HCT116 (cell line): ENCODE results near the gene TMEM117. TPM values are rescaled to one million over a fixed set of nuclear protein-coding genes. Genes with fewer than 3 reads are reported as not detected.

ENCODE experiments used
- ATAC-seq: fragments of 200-7000 bp; cut with Tn5 transposase; 2 replicates; pipeline ENCODE4 v1.9.1; 2020; ENCODE audit warnings: mild to moderate bottlenecking, moderate library complexity
- BruUV-seq: library from RNA; stranded (reverse); fragments of 400-500 nt; replicated peaks from 2 replicates; lab custom pipeline; 2021; lab: Mats Ljungman, UMichigan
- CTCF ChIA-PET: fragments of 300-600 bp; sonication (Branson Sonifier 250); formaldehyde crosslinking; loops from one replicate; lab custom pipeline; 2021; ENCODE audit warnings: antibody characterized with exemption; lab: Charles Lee
- POLR2A ChIA-PET: fragments of 300-600, 350-600 bp; sonication (Branson Sonifier 250); formaldehyde crosslinking; loops from one replicate; lab custom pipeline; 2021; ENCODE audit warnings: antibody characterized with exemption; lab: Charles Lee
- RAD21 ChIA-PET, 2 experiments: fragments of 300-600 bp; sonication (Branson Sonifier 250); formaldehyde crosslinking; loops; one replicate each; lab custom pipeline; 2023; ENCODE audit warnings: low total read pairs in 2 of 2; ENCODE audit not compliant: uncharacterized antibody in 2 of 2, unreplicated experiment in 2 of 2, low non-redundant PET in 1 of 2; lab: Charles Lee
- DNase-seq: peaks from one replicate; pipeline ENCODE4 v3.0.0-alpha.2; 2010; ENCODE audit warnings: low read depth, low spot score
- H2AFZ ChIP-seq: fragments of 200-600 bp; shearing (Covaris generic), sonication (generic); 2 replicates; pipeline ENCODE4 v1.6.1; 2017; ENCODE audit warnings: low read depth, mixed run types, mixed read lengths, antibody characterized with exemption, low read length; ENCODE audit not compliant: poor library complexity, severe bottlenecking
- H3K27ac ChIP-seq: 2 replicates; pipeline ENCODE4 v1.5.1; 2012; ENCODE audit warnings: low read depth, low read length
- H3K27me3 ChIP-seq: fragments of 200-600 bp; sonication (generic); 2 replicates; pipeline ENCODE4 v1.6.1; 2016; ENCODE audit warnings: mixed run types, low read length, mixed read lengths; ENCODE audit not compliant: insufficient read depth
- H3K36me3 ChIP-seq, 2 experiments: fragments of 200-500 bp in 1 of 2; fragments of 200-600 bp in 1 of 2; sonication (Bioruptor generic) in 1 of 2; sonication (generic) in 1 of 2; 2 replicates each; pipeline versions ENCODE4 v1.5.1 to v1.6.1; 2014 to 2016; ENCODE audit warnings: low read length in 2 of 2, inconsistent platforms in 1 of 2, mixed read lengths in 1 of 2, mixed run types in 1 of 2; ENCODE audit not compliant: insufficient read depth in 2 of 2, control insufficient read depth in 1 of 2
- H3K4me1 ChIP-seq, 2 experiments: fragments of 200-600 bp in 1 of 2; sonication (generic) in 1 of 2; 2 replicates each; pipeline versions ENCODE4 v1.5.1 to v1.6.1; 2012 to 2017; ENCODE audit warnings: low read length in 2 of 2, inconsistent platforms in 1 of 2, mild to moderate bottlenecking in 1 of 2, mixed read lengths in 1 of 2, mixed run types in 1 of 2, moderate library complexity in 1 of 2; ENCODE audit not compliant: insufficient read depth in 2 of 2, control insufficient read depth in 1 of 2
- H3K4me2 ChIP-seq: fragments of 200-600 bp; sonication (generic); 2 replicates; pipeline ENCODE4 v1.6.1; 2017; ENCODE audit warnings: mixed run types, low read length, mixed read lengths
- H3K4me3 ChIP-seq, 2 experiments: fragments of 200-600 bp in 1 of 2; sonication (generic) in 1 of 2; replicated peaks in 1 of 2; 2 replicates each; pipeline ENCODE4 v1.5.1; 2011 to 2016; ENCODE audit warnings: low read length in 2 of 2, control low read depth in 1 of 2, low read depth in 1 of 2, mild to moderate bottlenecking in 1 of 2, mixed read lengths in 1 of 2, mixed run types in 1 of 2
- H3K79me2 ChIP-seq: fragments of 200-600 bp; sonication (generic); 2 replicates; pipeline ENCODE4 v1.6.1; 2017; ENCODE audit warnings: mild to moderate bottlenecking, mixed run types, low read length, moderate library complexity, mixed read lengths; ENCODE audit not compliant: insufficient read depth
- H3K9ac ChIP-seq: fragments of 200-600 bp; sonication (generic); 2 replicates; pipeline ENCODE4 v1.6.1; 2016; ENCODE audit warnings: low read length, mixed read lengths
- H3K9me2 ChIP-seq: fragments of 200-600 bp; sonication (generic), shearing (Covaris generic); 2 replicates; pipeline ENCODE4 v1.6.1; 2017; ENCODE audit warnings: mixed run types, mild to moderate bottlenecking, moderate library complexity; ENCODE audit not compliant: insufficient read depth
- H3K9me3 ChIP-seq, 2 experiments: fragments of 200-500 bp in 1 of 2; fragments of 200-600 bp in 1 of 2; sonication (Bioruptor generic) in 1 of 2; sonication (generic) in 1 of 2; 2 replicates each; pipeline ENCODE4 v1.6.1; 2014 to 2017; ENCODE audit warnings: low read length in 2 of 2, mixed read lengths in 2 of 2, inconsistent platforms in 1 of 2, low read depth in 1 of 2, mild to moderate bottlenecking in 1 of 2, mixed run types in 1 of 2, moderate library complexity in 1 of 2; ENCODE audit not compliant: control insufficient read depth in 1 of 2, insufficient read depth in 1 of 2
- H4K20me1 ChIP-seq: fragments of 200-600 bp; sonication (generic), shearing (Covaris generic); 2 replicates; pipeline ENCODE4 v1.6.1; 2017; ENCODE audit warnings: mixed run types, mild to moderate bottlenecking, moderate library complexity; ENCODE audit not compliant: insufficient read depth
- CBX3 ChIP-seq: IDR thresholded peaks from 2 replicates; pipeline ENCODE4 v1.6.1; 2012; ENCODE audit warnings: low read depth
- CEBPB ChIP-seq: IDR thresholded peaks from 2 replicates; pipeline ENCODE4 v1.6.1; 2012; ENCODE audit warnings: low read depth
- EGR1 ChIP-seq: IDR thresholded peaks from 2 replicates; pipeline ENCODE4 v1.6.1; 2012; ENCODE audit warnings: low read depth
- ELF1 ChIP-seq: IDR thresholded peaks from 2 replicates; pipeline ENCODE4 v1.6.1; 2012; ENCODE audit warnings: low read depth, borderline replicate concordance
- EZH2 ChIP-seq: fragments of 200-600 bp; sonication (generic); IDR thresholded peaks from 2 replicates; pipeline ENCODE4 v1.6.1; 2017; ENCODE audit warnings: antibody characterized with exemption, mixed run types
- EZH2phosphoT487 ChIP-seq: fragments of 200-600 bp; IDR thresholded peaks from 2 replicates; pipeline ENCODE4 v1.6.1; 2018; ENCODE audit warnings: antibody characterized with exemption, borderline replicate concordance
- FOSL1 ChIP-seq: IDR thresholded peaks from 2 replicates; pipeline ENCODE4 v1.6.1; 2012; ENCODE audit warnings: low read depth
- JUND ChIP-seq: IDR thresholded peaks from 2 replicates; pipeline ENCODE4 v1.6.1; 2012
- POLR2A ChIP-seq: IDR thresholded peaks from 2 replicates; pipeline ENCODE4 v1.7.0; 2011; ENCODE audit warnings: borderline replicate concordance; ENCODE audit not compliant: insufficient read depth, insufficient read length; ENCODE audit errors: extremely low read depth
- POLR2AphosphoS5 ChIP-seq: IDR thresholded peaks from 2 replicates; pipeline ENCODE4 v1.6.1; 2011; ENCODE audit warnings: mild to moderate bottlenecking, low read depth, low read length, moderate library complexity
- RAD21 ChIP-seq: IDR thresholded peaks from 2 replicates; pipeline ENCODE4 v1.6.1; 2012; ENCODE audit warnings: low read depth, mild to moderate bottlenecking
- REST ChIP-seq: IDR thresholded peaks from 2 replicates; pipeline ENCODE4 v1.6.1; 2012; ENCODE audit warnings: low read depth
- SIN3A ChIP-seq: IDR thresholded peaks from 2 replicates; pipeline ENCODE4 v1.6.1; 2012; ENCODE audit warnings: low read depth
- SP1 ChIP-seq: IDR thresholded peaks from 2 replicates; pipeline ENCODE4 v1.6.1; 2012; ENCODE audit warnings: low read depth
- YY1 ChIP-seq: IDR thresholded peaks from 2 replicates; pipeline ENCODE4 v1.6.1; 2011; ENCODE audit warnings: low read length, low read depth, moderate library complexity, mild to moderate bottlenecking; ENCODE audit not compliant: insufficient replicate concordance; ENCODE audit errors: extremely low read depth
- ZFX ChIP-seq: fragments of 450-650 bp; IDR thresholded peaks from 2 replicates; pipeline ENCODE4 v1.6.1; 2017
- ZNF274 ChIP-seq: fragments of 200-500 bp; sonication (Bioruptor generic); IDR thresholded peaks from 2 replicates; pipeline ENCODE4 v1.6.1; 2014; ENCODE audit warnings: mild to moderate bottlenecking, low read depth, low read length, inconsistent platforms
- intact Hi-C: fragments of 100-400 bp; cut with micrococcal nuclease; formaldehyde crosslinking; loops from 2 replicates; pipeline ENCODE4 v1.10.0; 2022
- total RNA-seq: library from RNA; stranded (reverse); gene quantifications from one replicate; pipeline ENCODE4 v1.2.1, GENCODE V29; 2021; ENCODE audit not compliant: unreplicated experiment
- TF ChIP-seq, protein P1 (sequence below): IDR thresholded peaks from 2 replicates; pipeline ENCODE4 v1.6.1; 2011; ENCODE audit warnings: mild to moderate bottlenecking, low read length, moderate library complexity; ENCODE audit not compliant: insufficient replicate concordance; ENCODE audit errors: extremely low read depth
- TF ChIP-seq, protein P2 (sequence below), 3 experiments: fragments of 200-600 bp in 1 of 3; sonication (generic) in 1 of 3; IDR thresholded peaks in 2 of 3; conservative IDR thresholded peaks in 1 of 3; 2 replicates each; pipeline ENCODE4 v1.5.1; 2012 to 2017; ENCODE audit warnings: low read depth in 2 of 3, low read length in 2 of 3, antibody characterized with exemption in 1 of 3, borderline replicate concordance in 1 of 3, control low read depth in 1 of 3, mild to moderate bottlenecking in 1 of 3, mixed read lengths in 1 of 3, mixed run types in 1 of 3, moderate library complexity in 1 of 3; ENCODE audit not compliant: insufficient read depth in 1 of 3
- TF ChIP-seq, protein P3 (sequence below): IDR thresholded peaks from 2 replicates; pipeline ENCODE4 v1.6.1; 2012

The TMEM117 gene
- total RNA-seq, 1 experiment from 2014 or later, result 3.6 TPM

DNA sequence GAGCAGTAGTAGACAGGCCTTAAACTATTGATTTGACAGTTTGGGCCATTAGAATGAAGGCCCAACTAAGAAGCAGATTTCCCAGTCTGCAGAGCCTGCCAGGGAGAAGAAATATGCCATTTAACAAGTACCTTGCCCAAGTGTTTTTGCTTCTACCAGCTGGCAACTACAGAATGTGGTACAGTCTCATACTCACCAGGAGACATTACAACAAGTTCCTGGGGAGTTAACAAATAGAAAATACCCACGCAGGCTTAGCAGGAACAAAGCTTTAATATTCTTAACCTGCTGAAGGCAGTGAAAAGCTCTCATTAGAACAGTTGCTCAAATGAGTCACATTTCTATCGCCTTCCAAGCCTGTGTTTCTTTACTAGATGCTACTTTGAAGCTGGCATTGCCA is 241.0 kb downstream of the TMEM117 start (continued):
- TF ChIP-seq REST (no peak), CBX3 (no peak), SIN3A (no peak), ZNF274 (no peak), FOSL1 (no peak), EGR1 (no peak), ZFX (no peak)
- TF ChIP-seq, all 23 proteins: peak for 0

DNA sequence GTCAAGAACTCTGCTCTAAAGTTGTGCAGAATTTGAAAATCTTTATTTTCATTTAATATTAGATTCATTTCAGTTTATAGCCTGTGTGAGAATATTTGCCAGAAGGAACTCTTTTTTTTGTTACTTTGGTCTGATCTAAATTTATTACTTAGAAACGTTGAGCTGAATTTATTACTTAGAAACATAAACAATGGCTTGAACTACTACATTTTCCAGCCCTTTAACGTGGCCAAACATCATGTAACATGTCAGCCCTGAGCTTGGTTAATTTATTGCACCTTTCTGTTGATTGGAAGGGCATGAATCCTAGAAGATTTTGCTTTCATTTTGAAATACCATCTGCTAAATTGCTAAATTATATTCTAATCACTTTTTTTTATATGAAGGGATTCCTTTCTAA is 241.4 kb downstream of the TMEM117 start:
- Histone ChIP-seq H3K9me2 (no peaks in the 10 kb centered on the region), H3K27me3 (no peaks in the 10 kb centered on the region), H3K36me3 (no peaks in the 10 kb centered on the region), H3K4me1 (no peaks in the 10 kb centered on the region), H3K9me3 (no peaks in the 10 kb centered on the region), H2AFZ (no peak overlapping the region), H3K4me2 (no peak overlapping the region), H3K9ac (no peak overlapping the region), H3K27ac (no peak overlapping the region), H3K79me2 (no peaks in the 10 kb centered on the region), H4K20me1 (no peaks in the 10 kb centered on the region), H3K4me3 (no peak overlapping the region)
- ChIA-PET CTCF (no interaction called here), RAD21 (no interaction called here), POLR2A (no interaction called here)
- no peak for ATAC-seq
- intact Hi-C loops, result no loop called here
- no TSS peak for BruUV-seq
- no peak for DNase-seq
- TF ChIP-seq, protein P1, sequence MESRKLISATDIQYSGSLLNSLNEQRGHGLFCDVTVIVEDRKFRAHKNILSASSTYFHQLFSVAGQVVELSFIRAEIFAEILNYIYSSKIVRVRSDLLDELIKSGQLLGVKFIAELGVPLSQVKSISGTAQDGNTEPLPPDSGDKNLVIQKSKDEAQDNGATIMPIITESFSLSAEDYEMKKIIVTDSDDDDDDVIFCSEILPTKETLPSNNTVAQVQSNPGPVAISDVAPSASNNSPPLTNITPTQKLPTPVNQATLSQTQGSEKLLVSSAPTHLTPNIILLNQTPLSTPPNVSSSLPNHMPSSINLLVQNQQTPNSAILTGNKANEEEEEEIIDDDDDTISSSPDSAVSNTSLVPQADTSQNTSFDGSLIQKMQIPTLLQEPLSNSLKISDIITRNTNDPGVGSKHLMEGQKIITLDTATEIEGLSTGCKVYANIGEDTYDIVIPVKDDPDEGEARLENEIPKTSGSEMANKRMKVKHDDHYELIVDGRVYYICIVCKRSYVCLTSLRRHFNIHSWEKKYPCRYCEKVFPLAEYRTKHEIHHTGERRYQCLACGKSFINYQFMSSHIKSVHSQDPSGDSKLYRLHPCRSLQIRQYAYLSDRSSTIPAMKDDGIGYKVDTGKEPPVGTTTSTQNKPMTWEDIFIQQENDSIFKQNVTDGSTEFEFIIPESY, result no peak
- TF ChIP-seq SIN3A (no peak), CEBPB (no peak), YY1 (no peak), FOSL1 (no peak), ZFX (no peak), CBX3 (no peak), EGR1 (no peak), ELF1 (no peak), POLR2AphosphoS5 (no peak), EZH2phosphoT487 (no peak), JUND (no peak), EZH2 (no peak), POLR2A (no peak), SP1 (no peak), RAD21 (no peak)
- TF ChIP-seq, protein P2, sequence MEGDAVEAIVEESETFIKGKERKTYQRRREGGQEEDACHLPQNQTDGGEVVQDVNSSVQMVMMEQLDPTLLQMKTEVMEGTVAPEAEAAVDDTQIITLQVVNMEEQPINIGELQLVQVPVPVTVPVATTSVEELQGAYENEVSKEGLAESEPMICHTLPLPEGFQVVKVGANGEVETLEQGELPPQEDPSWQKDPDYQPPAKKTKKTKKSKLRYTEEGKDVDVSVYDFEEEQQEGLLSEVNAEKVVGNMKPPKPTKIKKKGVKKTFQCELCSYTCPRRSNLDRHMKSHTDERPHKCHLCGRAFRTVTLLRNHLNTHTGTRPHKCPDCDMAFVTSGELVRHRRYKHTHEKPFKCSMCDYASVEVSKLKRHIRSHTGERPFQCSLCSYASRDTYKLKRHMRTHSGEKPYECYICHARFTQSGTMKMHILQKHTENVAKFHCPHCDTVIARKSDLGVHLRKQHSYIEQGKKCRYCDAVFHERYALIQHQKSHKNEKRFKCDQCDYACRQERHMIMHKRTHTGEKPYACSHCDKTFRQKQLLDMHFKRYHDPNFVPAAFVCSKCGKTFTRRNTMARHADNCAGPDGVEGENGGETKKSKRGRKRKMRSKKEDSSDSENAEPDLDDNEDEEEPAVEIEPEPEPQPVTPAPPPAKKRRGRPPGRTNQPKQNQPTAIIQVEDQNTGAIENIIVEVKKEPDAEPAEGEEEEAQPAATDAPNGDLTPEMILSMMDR (IDR thresholded peaks at IDR 0.05 in 2 of 3, conservative IDR thresholded peaks at IDR 0.05 in 1 of 3; ENCODE audit: borderline replicate concordance in 1 of 3, insufficient read depth in 1 of 3, low read depth in 2 of 3, low read length in 2 of 3), result no peak
- TF ChIP-seq, protein P3, sequence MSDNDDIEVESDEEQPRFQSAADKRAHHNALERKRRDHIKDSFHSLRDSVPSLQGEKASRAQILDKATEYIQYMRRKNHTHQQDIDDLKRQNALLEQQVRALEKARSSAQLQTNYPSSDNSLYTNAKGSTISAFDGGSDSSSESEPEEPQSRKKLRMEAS, result no peak
